ENCODE measurements around the gene TBX4.
"Not testable (repeated sequence)": the region's sequence is repeated elsewhere in the genome, so short reads cannot be mapped to it uniquely, and the experiment has no call there.

TBX4 gene

DNA sequence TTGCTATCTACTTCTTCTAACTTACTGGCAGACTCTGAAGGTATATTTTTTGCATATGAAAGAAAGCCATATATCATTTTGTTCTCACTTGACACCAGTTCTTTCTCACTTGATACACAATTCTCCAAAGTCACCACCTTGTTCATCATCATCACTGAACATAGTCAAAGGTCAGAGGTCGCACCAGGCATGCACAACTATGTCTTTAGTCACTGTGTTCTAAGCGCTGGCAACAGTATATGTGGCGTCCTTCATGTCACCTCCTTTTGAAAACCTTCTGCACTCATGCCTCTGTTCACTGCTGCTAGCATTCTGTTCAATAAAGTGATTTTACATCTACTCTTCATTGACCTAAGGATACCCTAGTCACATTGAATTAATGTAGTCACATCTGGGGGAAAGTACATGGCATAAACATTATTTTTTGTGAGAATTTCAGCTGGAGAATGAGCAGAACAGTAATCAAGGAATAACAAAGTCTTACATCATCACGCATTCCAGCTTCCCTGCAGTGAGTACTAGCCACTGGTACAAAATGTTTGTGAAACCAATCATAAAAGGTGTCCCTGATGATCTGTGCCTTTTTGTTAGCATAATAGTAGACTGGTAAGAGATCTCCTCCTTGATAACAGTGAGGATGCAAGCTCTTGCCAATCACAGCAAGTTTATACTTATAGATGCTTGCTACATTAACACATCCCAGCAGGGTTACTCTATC is 20.5 kb upstream of the TBX4 start:
- DNase-seq = no peak

DNA sequence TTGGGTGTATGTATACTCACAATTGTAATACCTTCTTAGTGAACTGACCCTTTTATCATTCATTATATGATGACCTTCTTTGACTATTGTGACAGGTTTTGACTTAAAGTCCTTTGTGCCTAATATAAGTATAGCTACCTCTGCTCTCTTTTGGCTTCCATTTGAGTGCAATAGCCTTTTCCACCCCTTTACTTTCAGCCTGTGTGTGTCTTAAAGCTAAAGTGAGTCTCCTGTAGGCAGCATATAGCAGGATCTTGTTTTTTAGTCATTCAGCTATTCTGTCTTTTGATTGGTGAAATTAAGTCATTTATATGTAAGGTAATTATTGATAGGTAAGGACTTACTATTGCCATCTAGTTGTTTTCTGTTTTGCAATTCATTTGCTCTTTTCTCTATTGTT is 15.9 kb upstream of the TBX4 start:
- DNase-seq = no peak

DNA sequence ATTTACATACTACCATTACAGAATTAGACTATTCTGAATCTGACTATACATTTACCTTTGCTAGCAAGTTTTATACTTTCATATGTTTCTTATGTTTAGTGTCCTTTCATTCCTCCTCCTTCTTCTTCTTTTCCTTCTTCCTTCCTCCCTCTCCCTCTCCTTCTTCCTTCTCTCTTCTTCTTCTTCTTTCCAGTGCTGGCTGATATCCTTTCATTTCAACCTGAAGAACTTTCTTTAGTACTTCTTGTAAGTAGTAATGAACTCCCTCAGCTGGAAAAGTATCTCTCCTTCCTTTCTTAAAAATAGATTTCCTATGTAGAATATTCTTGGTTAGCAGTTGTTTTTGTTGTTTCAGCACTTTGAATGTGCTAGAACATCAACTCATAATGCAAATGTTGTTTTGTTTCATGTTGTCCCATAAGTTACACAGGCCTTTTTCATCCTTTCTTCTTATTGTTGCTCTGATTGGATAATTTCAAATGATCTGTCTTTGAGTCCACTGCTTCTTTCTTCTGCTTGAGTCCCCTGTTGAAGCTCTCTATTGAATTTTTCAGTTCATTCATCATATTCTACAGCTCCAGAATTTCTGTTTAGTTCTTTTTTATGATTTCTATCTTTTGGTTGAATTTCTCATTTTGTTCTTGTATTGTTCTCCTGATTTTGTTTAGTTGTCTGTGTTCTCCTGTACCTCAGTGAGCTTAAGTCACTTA is 15.1 kb upstream of the TBX4 start:
- DNase-seq = no peak

DNA sequence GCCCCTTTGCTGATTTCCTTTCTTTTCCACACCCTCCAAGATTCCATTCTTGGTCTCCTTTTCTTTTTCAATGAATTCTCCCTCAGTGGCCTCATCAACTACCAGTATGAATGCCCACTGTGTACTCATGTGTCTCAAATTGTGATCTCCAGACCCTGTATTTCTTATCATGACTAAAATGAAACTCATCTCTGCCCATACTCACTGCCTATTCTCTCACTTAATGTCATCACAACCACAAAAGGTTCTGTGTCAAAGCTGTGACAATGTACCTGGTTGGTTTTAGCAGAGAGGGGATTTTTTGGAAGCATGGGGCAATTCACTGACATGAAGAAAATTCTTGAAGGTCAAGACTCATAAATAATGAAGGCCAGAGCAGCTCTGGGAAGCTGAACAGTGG is 11.5 kb upstream of the TBX4 start:
- no peak for DNase-seq

DNA sequence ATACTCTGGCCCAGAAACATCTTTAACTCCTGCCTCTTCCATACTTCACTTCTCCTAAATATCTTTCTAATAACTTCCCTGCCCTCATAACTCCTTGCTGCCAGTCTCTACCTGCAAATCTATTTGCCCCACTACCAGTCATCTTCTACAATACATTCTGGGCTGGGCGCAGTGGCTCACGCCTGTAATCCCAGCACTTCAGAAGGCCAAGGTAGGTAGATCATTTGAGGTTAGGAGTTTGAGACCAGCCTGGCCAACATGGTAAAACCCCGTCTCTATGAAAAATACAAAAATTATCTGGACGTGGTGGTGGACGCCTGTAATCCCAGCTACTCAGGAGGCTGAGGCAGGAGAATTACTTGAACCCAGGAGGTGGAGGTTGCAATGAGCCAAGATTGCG is 10.7 kb upstream of the TBX4 start:
- not testable (repeated sequence) for DNase-seq

DNA sequence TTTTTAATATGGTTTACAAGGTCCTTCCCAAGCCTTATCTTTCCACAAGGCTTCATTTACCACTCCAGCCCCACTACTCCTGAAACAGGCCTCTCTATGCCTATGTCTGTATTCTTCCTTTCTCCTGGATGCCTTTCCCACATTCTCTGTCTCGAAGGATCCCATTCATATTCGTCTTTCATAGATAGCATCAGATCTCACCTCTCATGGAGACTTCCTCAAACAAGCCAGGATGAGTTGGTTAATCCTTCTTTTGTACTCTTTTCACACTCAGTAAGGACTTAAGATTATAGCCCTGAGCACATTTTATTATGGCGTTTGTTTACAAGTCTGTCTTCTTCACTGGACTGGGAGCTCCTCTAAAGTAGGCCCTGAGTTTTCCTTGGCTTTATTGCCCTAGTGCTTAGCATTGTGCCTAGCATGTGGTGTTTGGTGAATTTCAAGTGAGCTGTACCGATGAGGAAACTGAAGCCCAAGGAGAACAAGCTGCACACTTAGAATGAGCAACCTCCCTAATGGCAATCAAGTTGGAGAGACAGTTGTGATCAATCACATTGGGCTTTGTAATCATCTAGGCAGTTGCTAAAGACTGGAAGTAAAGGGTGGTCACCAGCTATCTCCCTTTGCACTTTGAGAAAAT is 10.0 kb upstream of the TBX4 start:
- no peak for DNase-seq

DNA sequence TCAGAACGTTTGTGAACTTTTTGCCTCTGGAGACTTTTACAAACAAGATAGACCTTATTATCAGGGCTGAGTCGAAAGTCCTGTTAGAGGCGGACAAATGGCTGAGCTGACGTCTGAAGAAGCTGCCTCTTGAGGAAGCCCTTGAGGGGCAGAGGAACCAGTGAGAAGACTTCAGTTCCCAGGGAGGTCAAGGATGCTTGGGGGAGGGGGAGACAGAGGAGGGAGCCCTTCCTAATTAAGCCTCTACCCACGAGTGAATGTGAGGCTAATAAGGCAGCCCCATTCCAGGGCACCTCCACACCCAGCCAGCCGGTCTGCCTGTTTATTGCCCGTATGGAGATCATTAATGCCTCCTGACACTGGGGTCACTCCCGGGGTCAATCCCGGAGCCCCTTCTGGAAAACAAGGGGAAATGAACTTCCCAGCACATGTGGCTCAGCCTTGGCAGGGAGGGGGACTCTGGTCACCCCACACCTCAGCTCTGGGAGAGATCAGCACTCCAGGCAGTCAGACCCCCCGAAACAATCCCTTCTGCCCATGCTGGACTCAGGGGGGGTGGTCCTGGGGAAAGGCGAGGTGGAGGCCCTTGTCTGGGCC is 9.2 kb upstream of the TBX4 start:
- DNase-seq = no peak

DNA sequence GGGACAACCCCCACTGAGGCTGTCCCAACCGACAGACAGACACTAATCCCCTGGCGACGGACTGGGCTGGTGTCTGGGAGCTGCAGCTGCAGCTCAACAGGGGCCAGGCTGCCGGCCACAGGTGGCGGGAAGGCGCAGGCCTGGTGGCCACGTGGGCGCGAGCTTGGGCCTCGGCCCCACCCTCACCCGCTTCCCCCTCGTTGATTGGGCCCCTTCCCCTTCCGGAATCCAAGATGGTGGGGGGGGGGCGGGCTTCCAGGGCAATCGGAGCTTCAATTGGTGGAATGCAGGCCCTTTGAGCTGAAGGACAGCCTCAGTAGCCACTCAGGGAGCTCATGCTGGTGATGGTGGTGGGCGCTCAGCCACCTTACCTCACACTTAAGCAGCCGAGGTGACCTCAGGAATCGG is 8.7 kb upstream of the TBX4 start:
- no peak for DNase-seq

DNA sequence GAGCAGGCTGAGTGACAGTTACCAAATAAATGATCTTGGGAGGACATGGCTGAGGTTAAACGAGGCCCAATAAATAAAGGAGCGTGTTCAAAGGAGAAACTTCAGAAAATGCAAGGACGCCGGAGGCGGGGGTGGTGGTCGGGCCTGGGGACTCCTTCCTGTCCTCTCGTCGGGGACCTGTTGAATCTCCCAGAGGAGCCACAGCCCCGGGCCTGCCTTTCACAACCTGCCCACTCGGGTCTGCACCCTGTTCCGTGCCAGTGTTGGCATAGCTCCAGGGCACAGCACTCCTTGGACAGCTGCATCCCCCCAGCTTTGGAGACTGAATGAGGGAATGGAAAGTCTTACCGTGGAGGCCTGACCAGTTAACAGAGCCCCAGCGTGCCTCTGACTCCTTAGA is 8.1 kb upstream of the TBX4 start:
- DNase-seq = no peak

DNA sequence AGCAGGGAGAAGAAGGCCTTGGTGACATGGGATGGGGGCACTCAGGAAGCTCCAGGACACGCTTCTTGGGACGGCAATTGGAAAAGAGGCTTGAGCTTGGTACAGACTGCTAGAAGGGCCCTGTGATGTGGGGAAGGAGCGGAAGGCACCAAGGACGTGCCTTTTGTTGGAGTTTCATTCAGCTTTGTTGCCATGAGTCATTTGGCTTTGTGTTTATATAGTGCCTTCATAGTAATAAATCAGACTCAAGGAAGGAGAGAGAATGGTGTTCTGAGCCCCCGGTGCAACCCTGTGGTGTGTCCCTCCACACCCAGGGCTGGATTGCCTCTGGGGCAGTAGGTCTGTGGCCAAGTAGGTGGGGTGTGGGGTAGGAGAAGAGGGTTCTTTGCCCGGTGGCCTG is 7.4 kb upstream of the TBX4 start:
- DNase-seq = no peak

DNA sequence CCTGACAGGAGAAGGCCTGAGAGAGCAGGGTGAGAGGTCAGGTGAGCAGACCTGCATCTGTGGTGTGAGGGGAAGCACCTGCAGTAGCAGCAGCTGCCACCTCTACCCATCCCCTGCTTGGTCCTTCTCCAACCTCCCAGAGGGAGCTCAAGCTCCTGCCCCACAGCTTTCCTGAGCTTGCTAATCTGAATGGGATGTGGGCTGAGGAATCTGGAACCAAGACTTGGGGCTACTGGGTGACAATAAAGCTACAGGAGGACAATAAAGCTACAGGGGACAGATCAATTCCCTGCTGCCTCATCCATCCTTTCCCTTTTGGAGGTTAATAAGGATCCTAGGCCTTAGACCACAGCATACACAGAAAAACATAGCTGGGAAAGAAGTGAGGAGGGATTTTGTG is 4.9 kb upstream of the TBX4 start:
- no peak for DNase-seq

DNA sequence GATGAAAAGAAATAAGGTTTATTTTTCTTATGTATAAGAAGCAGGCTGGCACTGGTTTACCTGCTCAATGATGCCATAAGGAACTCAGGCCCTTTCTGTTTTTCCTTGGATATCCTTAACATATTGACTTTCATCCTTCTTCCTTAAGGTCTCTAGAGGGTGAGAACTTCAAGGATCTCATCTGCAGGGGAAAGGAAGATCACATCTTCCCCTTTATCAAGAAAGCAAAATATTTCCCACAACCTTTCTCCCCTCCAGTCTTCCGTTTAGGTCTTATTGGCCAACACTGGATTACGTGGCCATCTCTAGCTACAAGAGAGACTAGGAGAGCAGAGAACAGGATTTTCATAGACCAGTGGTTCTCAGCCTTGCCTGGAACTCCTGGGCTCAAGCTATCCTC is 4.2 kb upstream of the TBX4 start:
- no peak for DNase-seq

DNA sequence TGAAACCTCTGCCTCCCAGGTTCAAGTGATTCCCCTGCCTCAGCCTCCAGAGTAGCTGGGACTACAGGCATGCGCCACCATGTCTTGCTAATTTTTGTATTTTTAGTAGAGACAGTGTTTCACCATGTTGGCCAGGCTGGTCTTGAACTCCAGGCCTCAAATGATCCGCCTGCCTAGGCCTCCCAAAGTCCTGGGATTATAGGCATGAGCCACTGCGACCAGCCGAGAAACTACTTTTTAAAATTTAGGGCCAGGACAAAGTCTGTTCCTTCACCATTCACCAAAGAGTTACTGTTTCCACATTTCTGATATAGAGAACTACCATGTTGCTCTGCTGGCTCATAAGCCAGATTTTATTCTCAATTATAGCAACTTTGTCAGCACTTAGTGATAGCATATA is 3.1 kb upstream of the TBX4 start:
- not testable (repeated sequence) for DNase-seq

DNA sequence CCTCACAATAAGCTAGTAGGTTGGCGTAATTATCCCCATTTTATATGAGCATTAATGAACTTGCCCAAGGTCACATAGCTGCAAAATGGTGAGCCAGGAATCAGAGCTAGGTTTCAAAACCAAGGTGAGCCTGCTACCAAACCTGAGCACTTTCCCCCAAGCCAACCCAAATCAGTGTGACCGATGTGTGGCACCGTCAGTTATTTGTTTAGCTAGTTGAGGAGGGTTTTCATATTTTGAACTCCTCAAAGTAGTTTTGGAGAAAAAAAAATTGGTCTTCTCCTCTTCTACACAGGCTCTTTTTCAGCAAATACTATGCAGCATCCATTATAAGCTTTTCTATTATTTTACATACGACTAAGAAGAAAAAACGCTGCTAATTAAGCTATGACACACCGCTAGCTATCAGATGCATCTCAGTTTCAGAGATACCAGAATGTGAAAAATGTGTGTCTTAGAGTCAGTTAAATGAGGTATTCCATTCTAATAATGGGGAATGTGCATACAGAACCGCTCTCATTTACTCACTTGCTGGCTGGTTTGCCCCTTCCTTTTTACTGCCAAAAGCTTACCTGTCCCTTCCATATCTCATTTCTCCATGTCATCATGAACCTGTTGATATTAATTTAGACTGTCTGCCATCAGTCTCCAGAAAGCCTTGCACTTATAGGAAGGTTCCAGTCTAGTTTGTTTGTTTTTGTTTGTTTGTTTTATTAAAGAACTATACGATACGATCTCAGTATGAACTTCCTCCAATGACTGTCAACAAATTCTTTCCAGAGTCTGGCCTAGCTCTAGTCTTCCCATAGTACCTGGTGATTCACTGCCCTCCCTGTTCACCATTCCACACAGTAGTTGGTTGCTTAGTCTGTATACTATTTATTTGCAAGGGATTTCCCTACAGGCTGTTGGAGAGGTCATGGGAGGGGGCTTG is 2.2 kb upstream of the TBX4 start:
- DNase-seq = no peak

DNA sequence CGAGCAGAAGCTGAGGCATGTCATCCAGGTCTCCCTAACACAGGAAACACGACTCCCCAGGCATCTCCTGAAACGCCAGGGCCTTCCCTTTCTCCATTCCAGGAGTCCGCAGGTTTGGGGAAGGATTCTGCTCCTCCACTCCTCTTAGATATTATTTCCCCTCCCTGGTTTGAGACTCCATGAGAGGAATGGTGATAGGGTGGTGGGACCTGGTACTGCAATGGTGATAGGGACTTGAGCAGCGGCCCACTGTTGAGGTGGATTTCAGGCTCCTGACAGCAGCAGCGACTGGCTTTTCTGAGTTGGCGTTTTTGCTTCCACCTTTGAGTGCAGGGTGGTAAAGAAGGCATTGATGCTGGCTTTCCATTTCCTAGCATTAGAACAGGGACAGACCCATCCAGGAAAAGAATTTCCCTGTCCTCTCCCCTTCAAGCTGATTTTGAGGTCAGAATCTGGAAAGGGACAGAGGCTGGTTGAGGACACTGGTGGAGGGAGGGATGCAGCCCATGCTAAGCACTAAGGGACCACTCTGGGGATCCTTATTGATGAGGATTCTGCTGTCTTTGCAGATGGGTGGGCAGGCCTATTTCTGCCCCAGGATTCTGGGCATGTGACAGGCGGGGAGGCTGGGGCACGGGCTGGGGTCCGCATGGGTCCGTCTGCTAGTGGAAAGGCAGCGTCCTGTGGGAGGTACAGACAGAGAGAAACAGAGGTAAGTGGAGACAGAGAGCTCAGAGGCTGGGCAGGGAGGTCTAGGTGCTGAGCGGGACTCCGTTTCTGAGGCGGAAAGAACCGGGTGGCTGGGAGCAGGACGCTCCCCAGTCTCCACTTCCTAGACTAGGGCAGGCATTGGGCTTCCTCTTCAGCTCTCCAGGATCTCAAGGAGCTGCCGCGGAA is 1.3 kb upstream of the TBX4 start:
- DNase-seq = no peak

DNA sequence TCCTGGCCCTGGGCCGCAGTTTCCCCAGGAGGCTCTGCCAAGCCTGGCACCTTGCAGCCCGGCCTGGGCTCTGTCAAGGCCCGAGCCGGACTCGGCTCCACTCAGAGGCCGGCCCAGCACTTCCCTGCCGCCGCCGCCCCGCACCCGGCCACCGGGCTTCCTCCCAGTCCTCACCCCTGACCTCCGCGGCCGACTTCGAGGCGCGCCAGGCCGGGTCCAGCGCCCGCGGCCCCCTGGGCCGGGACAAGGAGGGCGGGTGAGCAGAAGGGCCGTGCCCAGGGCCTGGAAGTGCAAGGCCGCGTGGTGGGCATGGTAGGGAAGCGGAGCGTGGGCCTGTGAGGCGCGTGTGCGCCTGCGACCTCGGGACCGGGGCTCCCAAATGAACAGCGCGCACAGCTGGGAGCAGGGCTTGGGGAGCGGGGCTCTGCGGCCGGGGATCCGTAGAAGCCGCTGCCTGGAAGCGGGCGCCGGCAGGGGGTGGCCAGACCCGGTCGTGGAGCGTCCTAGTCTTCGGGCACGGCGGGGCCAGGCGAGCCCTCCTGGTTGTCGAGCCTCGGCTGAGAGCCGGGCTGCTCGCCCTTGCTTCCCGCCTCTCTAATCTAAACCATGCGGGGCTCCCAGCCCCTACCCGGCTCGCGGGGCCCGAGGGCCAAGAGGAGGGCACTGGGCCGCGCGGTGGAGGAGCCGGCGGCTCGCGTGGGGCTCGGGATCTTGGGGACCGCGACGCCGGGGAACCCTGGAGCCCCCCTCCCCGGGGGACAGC is 503 bp upstream of the TBX4 start:
- no peak for DNase-seq

DNA sequence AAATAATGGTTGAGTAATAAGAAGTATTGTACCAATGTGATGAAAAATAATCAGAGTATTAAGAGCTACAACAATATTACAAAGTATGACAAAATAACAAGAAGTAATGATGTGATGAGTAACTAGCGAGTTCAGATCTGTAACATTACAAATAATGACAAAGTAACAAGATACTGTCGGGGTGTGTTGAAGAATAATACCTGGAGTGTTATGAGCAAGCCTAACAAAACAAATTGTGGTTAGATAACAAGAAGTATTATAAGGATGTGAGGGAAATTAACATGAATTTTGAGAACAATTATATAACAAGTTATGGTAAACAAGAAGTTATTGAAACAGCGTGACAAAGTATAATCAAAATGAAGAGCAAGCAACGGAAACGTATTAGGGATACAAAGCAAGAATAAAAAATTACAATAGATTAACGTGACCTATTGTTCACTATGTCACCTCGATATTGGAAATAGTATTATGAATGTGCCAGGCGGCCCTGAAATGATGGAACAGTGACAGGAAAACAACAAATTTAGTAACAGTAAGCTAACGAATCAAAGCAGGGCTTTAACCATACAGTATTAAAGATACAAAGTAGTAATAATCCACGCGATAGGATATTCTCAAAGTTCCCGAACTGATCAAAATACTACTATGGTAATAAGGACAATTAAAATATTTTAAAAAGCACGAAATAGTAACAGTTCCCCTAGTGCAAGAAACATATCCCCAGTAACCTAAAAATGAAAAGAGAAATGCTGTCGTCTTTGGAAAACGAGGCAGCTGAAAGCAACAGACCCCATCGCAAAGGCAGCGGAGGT is 1.6 kb downstream of the TBX4 start:
- no peak for DNase-seq

DNA sequence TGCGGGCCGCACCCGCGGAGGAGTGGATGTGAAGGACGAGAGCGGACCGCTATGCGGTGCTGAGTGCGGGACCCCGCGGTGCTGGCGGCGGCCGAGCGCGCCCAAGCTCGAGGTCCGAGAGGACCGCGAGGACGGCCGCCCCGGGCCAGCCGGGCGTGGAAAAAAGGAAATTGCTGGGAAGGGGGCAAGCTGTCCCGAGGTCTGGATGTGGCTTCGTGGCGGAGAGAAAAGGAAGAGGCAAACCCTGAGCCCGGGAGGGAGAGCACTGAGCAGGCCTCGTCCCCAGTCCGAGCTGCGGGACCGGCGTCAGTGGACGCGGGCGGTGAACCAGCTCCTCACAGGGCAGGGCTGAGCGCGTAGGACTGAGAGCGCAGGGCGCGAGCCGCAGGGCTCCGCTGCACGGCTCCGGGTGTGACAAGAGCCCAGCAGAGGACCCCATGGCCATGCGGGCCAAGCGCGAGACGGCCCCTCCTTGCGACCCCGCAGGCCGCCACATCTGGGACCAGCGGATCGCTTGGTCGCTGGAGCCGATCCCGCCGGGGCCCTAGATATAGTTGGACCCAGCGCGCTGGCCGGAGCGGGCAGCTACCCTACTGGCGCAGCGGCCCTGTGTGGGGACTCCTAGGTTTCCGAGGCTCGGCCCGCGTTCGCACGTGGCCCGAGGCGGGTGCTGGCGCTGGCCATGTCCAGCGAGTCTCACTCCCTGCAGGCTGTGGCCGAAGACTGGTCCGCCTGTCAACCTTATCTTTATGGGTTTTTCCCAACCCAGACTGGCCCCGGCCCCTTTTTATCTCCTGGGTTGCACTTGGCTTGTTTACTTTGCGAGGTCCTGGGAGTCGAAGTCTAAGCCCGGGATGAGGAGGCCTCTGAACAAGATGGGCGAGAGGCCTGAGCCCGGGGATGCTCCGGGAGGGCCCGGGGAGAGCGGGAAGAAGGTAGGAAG is 2.4 kb downstream of the TBX4 start:
- DNase-seq = no peak

All from NCI-H510A treated with DMSO at 0.1 percent for 48 hours (cell line).